T-helper 2 cell (primary cell): ENCODE results near the gene SCMH1.

Source experiments
- DNase-seq, 5 experiments: peaks; one replicate each; pipeline versions ENCODE4 v3.0.0 to v3.0.0-alpha.2; 2012 to 2022

Gene SCMH1

GRCh38 chr1:41022424-41022823, 219.7 kb downstream of the SCMH1 start:
- no peak for DNase-seq

DNA sequence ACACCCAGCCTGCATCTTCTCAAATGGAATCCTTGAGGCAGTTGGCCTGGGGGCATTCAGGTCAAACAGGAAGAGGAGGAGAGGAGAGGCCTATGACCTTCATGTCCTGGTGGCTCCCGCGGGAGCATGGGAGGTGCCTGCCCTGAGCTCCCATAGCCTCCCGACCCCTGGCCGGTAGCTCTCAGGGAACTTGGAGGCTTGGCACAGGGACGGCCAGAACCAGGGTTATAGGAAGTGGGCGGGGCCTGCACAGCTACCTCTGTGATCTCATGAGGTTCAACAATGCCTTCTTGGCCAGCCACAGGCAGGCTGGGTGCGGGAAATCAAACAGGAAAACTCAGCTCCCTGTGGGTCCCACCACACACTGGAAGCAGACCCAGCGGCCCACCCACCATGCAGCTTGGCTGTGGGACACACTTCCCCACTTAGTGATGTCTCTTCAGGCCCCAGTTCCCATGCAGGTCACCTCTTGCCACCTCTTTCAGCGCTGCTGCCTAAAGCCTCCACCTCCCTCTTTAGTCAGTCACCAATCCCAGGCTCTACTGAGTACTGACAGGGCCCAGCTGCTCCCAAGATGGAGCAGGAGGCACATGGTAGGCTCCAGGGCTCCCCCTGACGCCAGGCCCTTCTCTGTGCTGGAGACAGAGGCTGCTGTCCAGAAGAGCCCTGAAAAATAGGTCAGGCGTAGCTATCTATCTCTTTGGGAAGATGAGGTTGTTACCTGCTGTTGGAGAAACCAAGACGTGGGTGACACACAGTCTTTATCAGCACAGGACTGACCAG, 220.4 kb downstream of the SCMH1 start, which contains the start of gene SLFNL1:
TSS of gene SLFNL1 (minus strand) at position 200 of the 783 bp plus-strand sequence. CDS start 1,065 bp downstream, outside the sequence.
- peak in 1 of 5 experiments; percentile 11 for DNase-seq

DNA sequence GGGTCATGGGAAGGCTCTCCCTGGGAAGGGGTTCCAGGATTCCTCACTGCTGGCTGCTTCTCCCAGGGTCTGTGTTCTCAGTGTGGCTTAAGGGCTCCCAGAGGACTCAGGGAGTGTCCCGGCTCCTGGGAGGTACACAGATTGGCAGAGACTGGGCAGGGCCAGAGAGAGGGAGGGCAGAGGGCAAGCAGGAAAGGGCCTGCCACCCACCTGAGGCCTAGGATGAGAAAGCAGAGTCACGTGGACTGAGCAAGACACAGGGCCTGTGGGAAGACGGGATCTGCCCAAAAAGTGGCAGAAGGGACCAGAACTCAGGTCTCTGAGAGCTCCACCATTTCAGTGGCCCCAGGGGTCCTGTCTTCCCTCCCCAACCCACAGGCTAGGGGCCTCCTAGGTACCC, 221.5 kb downstream of the SCMH1 start:
- no peak for DNase-seq

GRCh38 chr1:41020109-41020576, 222.0 kb downstream of the SCMH1 start:
- no peak for DNase-seq

GRCh38 chr1:41019353-41019745, 222.8 kb downstream of the SCMH1 start:
- DNase-seq, result no peak

DNA sequence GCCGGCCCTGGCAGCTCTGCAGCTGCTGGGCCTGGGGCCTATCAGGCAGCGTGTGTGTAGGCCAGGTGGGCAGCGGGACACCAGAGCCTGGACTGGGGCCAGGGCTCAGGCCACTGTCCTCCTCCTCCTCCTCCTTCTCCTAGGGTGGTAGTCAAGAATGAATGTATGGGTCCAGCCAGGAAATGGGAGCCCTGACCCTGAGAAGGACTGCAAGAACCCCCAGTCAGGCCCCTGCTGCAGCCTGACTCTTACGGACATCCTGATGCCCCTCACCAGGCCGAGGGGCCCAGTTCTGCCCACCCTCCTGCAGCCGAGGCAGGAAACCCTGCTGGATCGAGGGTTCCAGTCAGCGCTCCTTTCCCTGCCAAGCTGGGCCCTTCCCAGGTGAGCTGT, 224.1 kb downstream of the SCMH1 start:
- DNase-seq, result no peak

DNA sequence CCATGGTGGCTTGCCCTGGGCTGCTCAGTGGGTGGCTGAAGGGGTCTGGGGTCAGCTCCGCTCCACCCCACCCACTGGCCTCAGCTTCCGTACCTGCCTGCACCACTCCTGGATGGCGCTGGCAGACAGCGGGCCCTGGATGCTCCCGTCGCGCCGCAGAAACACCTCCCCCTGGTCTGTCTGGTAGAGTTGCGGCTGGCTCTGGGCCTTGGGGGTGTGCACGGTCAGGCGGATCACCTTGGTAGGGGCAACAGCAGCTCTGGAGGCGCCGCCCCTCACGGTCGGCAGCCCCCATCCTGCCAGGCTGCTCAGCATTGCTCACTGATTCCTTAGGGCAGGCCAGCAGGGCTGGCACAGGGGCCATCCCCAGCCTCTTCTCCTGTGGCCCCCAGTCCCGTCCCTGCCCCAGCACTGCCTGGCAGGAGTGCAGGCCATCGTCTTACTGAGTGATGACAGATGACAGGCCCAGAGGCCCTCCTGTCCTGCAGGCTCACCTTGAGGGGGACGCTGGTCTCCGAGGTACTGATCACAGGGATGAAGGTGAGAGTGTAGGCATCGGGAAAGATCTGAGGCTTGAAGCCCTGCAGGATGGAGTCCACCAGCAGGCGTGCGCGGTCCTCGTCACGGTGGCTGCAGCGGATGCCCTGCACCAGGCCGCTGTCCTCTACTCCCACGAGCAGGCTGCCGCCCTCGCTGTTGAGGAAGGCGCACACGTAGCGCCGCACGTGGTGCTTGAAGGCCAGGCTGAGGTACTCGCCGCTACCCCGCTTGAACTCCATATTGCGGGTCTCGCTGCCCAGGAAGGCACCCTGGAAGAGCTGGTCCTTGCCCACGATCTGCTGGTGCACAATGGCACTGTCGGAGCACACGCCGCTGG, 224.7 kb downstream of the SCMH1 start:
- no peak for DNase-seq

GRCh38 chr1:41015897-41016470, 226.1 kb downstream of the SCMH1 start:
- no peak for DNase-seq

DNA sequence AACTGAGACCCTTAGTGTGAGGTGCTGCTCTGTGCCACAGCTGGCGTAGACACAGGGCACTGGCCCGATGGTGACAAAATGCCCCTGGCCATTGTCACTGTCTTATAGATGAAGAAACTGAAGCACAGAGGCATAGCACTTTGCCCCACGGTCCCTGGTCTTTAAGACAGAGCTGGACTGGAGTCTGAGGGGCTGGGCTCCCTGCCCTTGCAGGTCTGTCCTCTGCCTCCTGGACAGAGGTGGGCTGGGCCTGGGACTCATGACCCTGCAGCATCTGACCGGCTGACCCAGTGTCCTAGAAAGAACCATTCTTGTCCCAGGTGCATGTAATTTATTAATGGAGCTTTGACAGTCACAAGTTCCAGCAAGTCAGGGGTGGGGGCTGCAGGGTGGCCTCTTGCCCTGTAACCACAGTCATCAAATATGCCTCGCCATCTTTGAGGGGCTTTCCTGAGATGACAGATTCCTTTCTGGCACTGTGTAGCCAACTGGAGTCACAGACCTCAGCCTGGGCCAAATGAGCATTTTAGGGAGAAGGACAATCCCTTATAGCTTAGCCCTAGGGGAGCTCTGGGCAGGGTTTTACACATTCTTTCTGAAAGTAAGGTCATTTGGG, 226.7 kb downstream of the SCMH1 start:
- no peak for DNase-seq

- DNase-seq, result no peak
Observed at GRCh38 chr1:41014871-41015270, 227.2 kb downstream of the SCMH1 start.

GRCh38 chr1:41013796-41014195, 228.3 kb downstream of the SCMH1 start:
- no peak for DNase-seq

DNA sequence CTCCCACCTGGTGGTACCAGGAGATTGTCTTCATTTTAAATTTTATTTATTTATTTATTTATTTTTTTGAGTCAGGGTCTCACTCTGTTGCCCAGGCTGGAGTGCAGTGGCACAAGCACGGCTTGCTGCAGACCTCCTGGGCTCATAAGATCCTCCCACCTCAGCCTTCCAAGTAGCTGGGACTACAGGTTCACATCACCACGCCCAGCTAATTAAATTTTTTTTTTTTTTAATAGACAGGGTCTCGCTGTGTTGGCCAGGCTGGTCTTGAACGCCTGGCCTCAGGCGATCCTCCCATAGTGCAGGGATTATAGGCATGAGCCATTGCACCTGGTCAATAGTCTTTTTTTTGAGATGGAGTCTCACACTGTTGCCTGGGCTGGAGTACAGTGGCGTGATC, 229.1 kb downstream of the SCMH1 start:
- DNase-seq, result no peak

DNA sequence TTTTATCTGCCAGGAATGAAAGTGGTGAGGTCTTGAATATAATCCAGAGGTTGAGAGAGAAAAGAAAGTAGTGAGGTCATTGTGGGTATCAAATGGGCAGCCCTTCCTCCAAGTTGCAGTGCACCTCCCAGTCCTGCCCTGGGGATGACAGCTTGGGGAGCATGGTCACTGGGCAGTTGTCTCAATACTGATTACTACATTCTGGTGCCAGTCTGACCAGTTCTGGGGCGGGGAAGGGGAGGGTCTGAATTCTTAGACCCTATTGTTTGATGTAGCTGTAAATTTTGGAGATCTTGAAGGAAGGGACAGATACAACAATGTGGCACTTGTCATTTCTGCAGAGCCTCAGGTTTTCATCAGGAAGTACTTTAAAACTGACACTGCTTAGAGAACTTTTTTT, 231.8 kb downstream of the SCMH1 start:
- no peak for DNase-seq

DNA sequence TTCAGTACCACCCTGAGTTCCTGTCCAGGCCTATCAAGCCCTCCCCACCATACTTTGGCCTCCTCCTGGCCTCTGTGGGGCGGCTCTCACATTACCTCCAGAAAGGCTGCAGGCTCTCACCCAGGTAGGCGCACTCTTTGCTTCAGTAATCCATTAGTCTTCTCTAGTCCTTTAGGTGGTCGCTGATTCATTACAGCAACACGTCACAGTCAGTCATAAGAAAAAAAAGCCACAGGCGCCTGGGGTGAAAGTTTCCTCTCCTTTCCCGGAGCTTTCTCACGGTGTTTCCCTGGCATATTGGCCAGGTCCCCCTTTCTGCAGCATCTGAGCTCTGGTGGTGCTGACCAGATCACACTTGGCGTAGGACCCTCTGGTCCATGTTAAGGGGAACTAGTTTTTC, 232.6 kb downstream of the SCMH1 start:
- DNase-seq, result no peak

- no peak for DNase-seq
Observed at GRCh38 chr1:41006942-41007865, 234.9 kb downstream of the SCMH1 start.

GRCh38 chr1:41005876-41006275, 236.2 kb downstream of the SCMH1 start:
- DNase-seq, result no peak

DNA sequence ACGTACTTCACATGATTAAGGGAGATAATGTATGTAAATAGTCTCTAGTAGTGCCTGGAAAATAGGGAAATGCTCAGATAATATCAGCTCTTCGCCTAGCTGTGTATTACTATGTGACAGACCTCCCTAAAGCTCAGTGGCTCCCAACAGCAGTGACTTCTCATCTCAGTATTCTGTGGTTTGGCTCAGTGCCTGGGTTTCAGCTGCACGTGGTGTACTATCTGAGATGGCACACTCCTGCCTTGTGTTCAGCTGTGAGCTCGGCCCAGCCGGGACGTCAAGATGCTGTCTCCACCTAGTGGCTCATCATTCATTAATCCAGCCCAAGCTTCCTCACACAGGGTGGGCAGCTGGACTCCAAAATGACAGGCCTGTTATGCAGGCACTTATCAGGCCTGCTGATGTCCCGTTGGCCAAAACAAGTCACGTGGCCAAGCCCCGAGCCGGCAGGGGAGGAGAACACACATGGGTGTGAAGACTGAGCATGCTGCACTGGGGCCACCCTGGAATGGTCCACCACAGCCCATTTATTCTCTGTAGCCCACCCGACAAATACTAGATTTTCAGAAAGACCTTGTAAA, 238.4 kb downstream of the SCMH1 start:
- DNase-seq, result peak; percentile 26 to 97 (median 73)

GRCh38 chr1:41003127-41003639, 238.9 kb downstream of the SCMH1 start:
- no peak for DNase-seq

DNA sequence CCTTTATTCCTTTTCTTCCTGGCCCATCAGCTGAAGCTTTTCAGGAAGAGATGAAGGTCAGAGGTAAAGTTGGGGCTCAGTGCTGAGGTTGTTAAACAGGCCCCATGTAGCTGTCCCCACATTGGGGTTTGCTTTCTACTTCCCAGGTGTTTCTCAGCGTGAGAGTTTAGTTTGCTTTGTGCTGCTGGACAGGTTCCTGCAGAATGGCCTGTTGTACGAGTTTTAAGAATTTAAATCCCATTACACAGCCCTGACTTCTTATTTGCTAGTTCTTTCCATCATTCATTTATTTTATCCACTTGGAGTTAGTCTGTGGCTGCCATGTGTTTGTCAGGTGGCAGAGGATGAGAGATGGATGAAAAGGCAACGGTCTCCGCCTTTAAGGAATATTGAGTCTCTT, 243.4 kb downstream of the SCMH1 start:
- DNase-seq, result no peak

GRCh38 chr1:40997096-40997495, 245.0 kb downstream of the SCMH1 start:
- DNase-seq, result no peak

- DNase-seq, result no peak
Observed at GRCh38 chr1:40989066-40989465, 253.0 kb downstream of the SCMH1 start.
